ENCODE results near the gene GDPD5. TPM values are rescaled to one million over a fixed set of nuclear protein-coding genes. Genes with fewer than 3 reads are reported as not detected.

The GDPD5 gene
- total RNA-seq (2014; rRNA removed; shearing (Covaris generic); ENCODE audit: low replicate concordance): 15.2 and 16.2 TPM in 2 replicates

GRCh38 chr11:75525433-75526191 is at the start of gene GDPD5:
Gene GDPD5, minus strand, starts transcription at chr11:75525941. Its CDS starts 48,206 bp downstream, at chr11:75477735.
- Histone ChIP-seq H3K36me3 (no peaks in the 10 kb centered on the region), H3K9me3 (no peaks in the 10 kb centered on the region)
- DNase-seq: peak; percentile 78

GRCh38 chr11:75574698-75575602 is 49.2 kb upstream of the GDPD5 start:
- Histone ChIP-seq H3K9me3 (no peaks in the 10 kb centered on the region), H3K36me3 (peaks cover 48% of the 10 kb centered on the region), H3K27me3 (no peaks in the 10 kb centered on the region), H3K4me3 (no peak overlapping the region)
- no peak for DNase-seq

More at GRCh38 chr11:75525433-75526191, at the start of gene GDPD5:
- H3K27me3 ChIP-seq: peaks cover 4% of the 10 kb centered on the region; the same call in 1 of the 2 replicates
- H3K4me3 ChIP-seq: peak within 1 kb of the TSS; percentile 56

GRCh38 chr11:75572744-75573143 is 47.0 kb upstream of the GDPD5 start:
- H3K36me3 ChIP-seq: peaks cover 70% of the 10 kb centered on the region

GRCh38 chr11:75571625-75572024 is 45.9 kb upstream of the GDPD5 start:
- no peaks in the 10 kb centered on the region for H3K9me3 ChIP-seq
- no peak for DNase-seq
- H3K27me3 ChIP-seq: no peaks in the 10 kb centered on the region
- no peak overlapping the region for H3K4me3 ChIP-seq
- H3K36me3 ChIP-seq: peaks cover 79% of the 10 kb centered on the region

More at GRCh38 chr11:75572744-75573143, 47.0 kb upstream of the GDPD5 start:
- no peak overlapping the region for H3K4me3 ChIP-seq
- H3K27me3 ChIP-seq: no peaks in the 10 kb centered on the region
- DNase-seq: no peak
- H3K9me3 ChIP-seq: no peaks in the 10 kb centered on the region

- Histone ChIP-seq H3K4me3 (no peak overlapping the region), H3K36me3 (peaks cover 86% of the 10 kb centered on the region), H3K27me3 (no peaks in the 10 kb centered on the region), H3K9me3 (no peaks in the 10 kb centered on the region)
- no peak for DNase-seq
These were observed 44.9 kb upstream of the GDPD5 start for GRCh38 chr11:75570559-75571139.

GRCh38 chr11:75568616-75569219 is 43.0 kb upstream of the GDPD5 start:
- H3K9me3 ChIP-seq: no peaks in the 10 kb centered on the region
- H3K27me3 ChIP-seq: no peaks in the 10 kb centered on the region
- H3K36me3 ChIP-seq: peaks cover 96% of the 10 kb centered on the region
- no peak overlapping the region for H3K4me3 ChIP-seq
- no peak for DNase-seq

GRCh38 chr11:75567971-75568370 is 42.2 kb upstream of the GDPD5 start:
- no peaks in the 10 kb centered on the region for H3K27me3 ChIP-seq
- H3K4me3 ChIP-seq: no peak overlapping the region

GRCh38 chr11:75566763-75567279 is 41.1 kb upstream of the GDPD5 start:
- Histone ChIP-seq H3K27me3 (no peaks in the 10 kb centered on the region), H3K4me3 (no peak overlapping the region), H3K36me3 (peaks cover 90% of the 10 kb centered on the region), H3K9me3 (no peaks in the 10 kb centered on the region)
- no peak for DNase-seq

More at GRCh38 chr11:75567971-75568370, 42.2 kb upstream of the GDPD5 start:
- Histone ChIP-seq H3K9me3 (no peaks in the 10 kb centered on the region), H3K36me3 (peaks cover 96% of the 10 kb centered on the region)
- no peak for DNase-seq

- Histone ChIP-seq H3K27me3 (no peaks in the 10 kb centered on the region), H3K36me3 (peaks cover 83% of the 10 kb centered on the region), H3K9me3 (no peaks in the 10 kb centered on the region), H3K4me3 (peak overlapping the region; percentile 94)
- DNase-seq: no peak
These were observed 40.4 kb upstream of the GDPD5 start for GRCh38 chr11:75565916-75566762.

- H3K9me3 ChIP-seq: no peaks in the 10 kb centered on the region
- H3K4me3 ChIP-seq: peak overlapping the region; percentile 94
- peaks cover 75% of the 10 kb centered on the region for H3K36me3 ChIP-seq
- no peaks in the 10 kb centered on the region for H3K27me3 ChIP-seq
- DNase-seq: peak; percentile 71
These were observed 39.6 kb upstream of the GDPD5 start for GRCh38 chr11:75565221-75565814.

GRCh38 chr11:75563978-75564552 is 38.3 kb upstream of the GDPD5 start:
- H3K27me3 ChIP-seq: no peaks in the 10 kb centered on the region
- H3K4me3 ChIP-seq: peak overlapping the region; percentile 94
- peaks cover 63% of the 10 kb centered on the region for H3K36me3 ChIP-seq
- peak; percentile 88 for DNase-seq
- H3K9me3 ChIP-seq: no peaks in the 10 kb centered on the region

- H3K4me3 ChIP-seq: peak overlapping the region; percentile 94
- no peak for DNase-seq
- H3K27me3 ChIP-seq: no peaks in the 10 kb centered on the region
- no peaks in the 10 kb centered on the region for H3K9me3 ChIP-seq
- H3K36me3 ChIP-seq: peaks cover 57% of the 10 kb centered on the region
These were observed 37.8 kb upstream of the GDPD5 start for GRCh38 chr11:75563501-75563977.

- H3K36me3 ChIP-seq: peaks cover 52% of the 10 kb centered on the region
- DNase-seq: peak; percentile 71
These were observed 37.2 kb upstream of the GDPD5 start for GRCh38 chr11:75562836-75563484.

More at GRCh38 chr11:75562836-75563484, 37.2 kb upstream of the GDPD5 start:
- Histone ChIP-seq H3K9me3 (no peaks in the 10 kb centered on the region), H3K27me3 (no peaks in the 10 kb centered on the region), H3K4me3 (peak overlapping the region; percentile 94)
